GM23338 (cell line): ENCODE results near the gene GPHN. TPM values are rescaled to one million over a fixed set of nuclear protein-coding genes. Genes with fewer than 3 reads are reported as not detected.

Experiments
- ATAC-seq: fragments of 200-7000 bp; cut with Tn5 transposase; 3 replicates; pipeline ENCODE4 v1.9.1; 2020
- DNase-seq: peaks from one replicate; pipeline ENCODE4 v3.0.0-alpha.2; 2015; ENCODE audit warnings: low spot score
- H2AFZ ChIP-seq: fragments of 200-600 bp; sonication (generic); 2 replicates; pipeline ENCODE4 v1.8.0; 2016; ENCODE audit warnings: antibody characterized with exemption, mild to moderate bottlenecking, moderate library complexity
- H3F3A ChIP-seq: fragments of 200-600 bp; sonication (generic); replicated peaks from 2 replicates; pipeline ENCODE4 v1.8.0; 2017; ENCODE audit warnings: antibody characterized with exemption, mixed run types, low read depth
- H3K27ac ChIP-seq: fragments of 200-600 bp; sonication (generic); 2 replicates; pipeline ENCODE4 v1.6.1; 2016; ENCODE audit warnings: low read depth
- H3K27me3 ChIP-seq: fragments of 200-600 bp; sonication (generic); 2 replicates; pipeline ENCODE4 v1.8.0; 2016; ENCODE audit warnings: mild to moderate bottlenecking, mixed run types, moderate library complexity; ENCODE audit not compliant: insufficient read depth
- H3K36me3 ChIP-seq: fragments of 200-600 bp; sonication (generic); 2 replicates; pipeline ENCODE4 v1.8.0; 2016; ENCODE audit warnings: mild to moderate bottlenecking; ENCODE audit not compliant: insufficient read depth
- H3K4me1 ChIP-seq: fragments of 200-600 bp; sonication (generic); 2 replicates; pipeline ENCODE4 v1.8.0; 2016; ENCODE audit warnings: mild to moderate bottlenecking, moderate library complexity; ENCODE audit not compliant: insufficient read depth
- H3K4me2 ChIP-seq: fragments of 200-600 bp; sonication (generic); 2 replicates; pipeline ENCODE4 v1.7.1; 2017; ENCODE audit warnings: mixed run types
- H3K4me3 ChIP-seq: fragments of 200-600 bp; sonication (generic); 2 replicates; pipeline ENCODE4 v1.6.1; 2016; ENCODE audit warnings: mixed run types
- H3K79me2 ChIP-seq: fragments of 200-600 bp; sonication (generic); replicated peaks from 2 replicates; pipeline ENCODE4 v1.8.0; 2017; ENCODE audit warnings: mild to moderate bottlenecking; ENCODE audit not compliant: insufficient read depth
- H3K9me2 ChIP-seq: fragments of 200-600 bp; sonication (generic); 2 replicates; pipeline ENCODE4 v1.8.0; 2017; ENCODE audit not compliant: insufficient read depth
- H4K20me1 ChIP-seq: fragments of 200-600 bp; sonication (generic); replicated peaks from 2 replicates; pipeline ENCODE4 v1.8.0; 2017; ENCODE audit warnings: mild to moderate bottlenecking; ENCODE audit not compliant: insufficient read depth
- H3K27ac Mint-ChIP-seq: 2 replicates; pipeline ENCODE4 v1.8.0; 2020; ENCODE audit warnings: inconsistent platforms, mild to moderate bottlenecking, moderate library complexity, mixed read lengths
- H3K27me3 Mint-ChIP-seq: 3 replicates; pipeline ENCODE4 v1.8.0; 2022; ENCODE audit warnings: low read depth, mild to moderate bottlenecking, moderate library complexity, mixed read lengths, inconsistent platforms; ENCODE audit not compliant: insufficient read depth, poor library complexity
- H3K36me3 Mint-ChIP-seq: 3 replicates; pipeline ENCODE4 v1.8.0; 2021; ENCODE audit warnings: low read depth, mild to moderate bottlenecking, inconsistent platforms, moderate library complexity, mixed read lengths
- H3K4me1 Mint-ChIP-seq: 3 replicates; pipeline ENCODE4 v1.8.0; 2020; ENCODE audit warnings: mild to moderate bottlenecking, inconsistent platforms, mixed read lengths
- H3K4me3 Mint-ChIP-seq: 3 replicates; pipeline ENCODE4 v1.8.0; 2021; ENCODE audit warnings: moderate library complexity, mild to moderate bottlenecking, inconsistent platforms, mixed read lengths
- H3K9me3 Mint-ChIP-seq: 3 replicates; pipeline ENCODE4 v1.8.0; 2020; ENCODE audit warnings: moderate library complexity, mild to moderate bottlenecking, inconsistent platforms, mixed read lengths
- CREB1 ChIP-seq: fragments of 250-450 bp; sonication (Bioruptor Pico); IDR thresholded peaks from 2 replicates; pipeline ENCODE4 v1.5.0; 2020; ENCODE audit warnings: low read depth, mild to moderate bottlenecking, moderate library complexity
- POLR2AphosphoS5 ChIP-seq: IDR thresholded peaks from 2 replicates; pipeline ENCODE4 v1.6.1; 2016; ENCODE audit warnings: antibody characterized with exemption, low read depth
- ZNF114 ChIP-seq: fragments of 250-450 bp; sonication (Bioruptor Pico); IDR thresholded peaks from 2 replicates; pipeline ENCODE4 v1.5.0; 2020; ENCODE audit warnings: mild to moderate bottlenecking, moderate library complexity
- long read RNA-seq: library from polyadenylated mRNA; unstranded; transcript quantifications from one replicate; pipeline ENCODE4 v2.0.0, GENCODE V29; 2020; ENCODE audit not compliant: unreplicated experiment
- polyA plus RNA-seq: library from polyadenylated mRNA; unstranded; fragments of >200 nt; fragmentation: Nextera tagmentation; extraction: Ambion mirVana; gene quantifications from 2 replicates; pipeline ENCODE4 v1.2.1, GENCODE V29; 2016
- total RNA-seq: library from RNA; depleted of rRNA; stranded (reverse); fragments of >200 nt; shearing (Covaris generic); gene quantifications from 2 replicates; pipeline ENCODE4 v1.2.3, GENCODE V29; 2014; rRNA removed
- TF ChIP-seq, protein P1 (sequence below), 2 experiments: fragments of 200-600 bp in 1 of 2; sonication (generic) in 1 of 2; conservative IDR thresholded peaks; 2 replicates each; pipeline versions ENCODE4 v1.5.1 to v1.6.1; 2016 to 2017; ENCODE audit warnings: antibody characterized with exemption in 2 of 2, low read depth in 2 of 2, mild to moderate bottlenecking in 2 of 2, moderate library complexity in 1 of 2
- TF ChIP-seq, protein P2 (sequence below): IDR thresholded peaks from one replicate; pipeline ENCODE4 v1.6.1; 2018; ENCODE audit warnings: antibody characterized with exemption; ENCODE audit not compliant: unreplicated experiment
- TF ChIP-seq, protein P3 (sequence below): IDR thresholded peaks from 2 replicates; pipeline ENCODE4 v1.6.1; 2016; ENCODE audit warnings: antibody characterized with exemption

GPHN gene
- total RNA-seq (13.7 and 17.6 TPM in 2 replicates), polyA plus RNA-seq (20.6 and 22.4 TPM in 2 replicates)
- long read RNA-seq, partial matches to known transcripts: 4 of 6 reads
- long read RNA-seq, other reads (novel, unspliced or antisense): 2 of 6 reads

GRCh38 chr14:66507722-66508546 is at the start of gene GPHN:
TSS of gene GPHN (plus strand) at chr14:66508147.
- no peaks in the 10 kb centered on the region for H3K9me2 ChIP-seq
- DNase-seq: peak; percentile 98
- peak; percentile 91 for ATAC-seq
- H3K4me2 ChIP-seq: peak within 1 kb of the TSS; percentile 93
- H3K79me2 ChIP-seq: peaks cover 41% of the 10 kb centered on the region
- TF ChIP-seq, protein P1, sequence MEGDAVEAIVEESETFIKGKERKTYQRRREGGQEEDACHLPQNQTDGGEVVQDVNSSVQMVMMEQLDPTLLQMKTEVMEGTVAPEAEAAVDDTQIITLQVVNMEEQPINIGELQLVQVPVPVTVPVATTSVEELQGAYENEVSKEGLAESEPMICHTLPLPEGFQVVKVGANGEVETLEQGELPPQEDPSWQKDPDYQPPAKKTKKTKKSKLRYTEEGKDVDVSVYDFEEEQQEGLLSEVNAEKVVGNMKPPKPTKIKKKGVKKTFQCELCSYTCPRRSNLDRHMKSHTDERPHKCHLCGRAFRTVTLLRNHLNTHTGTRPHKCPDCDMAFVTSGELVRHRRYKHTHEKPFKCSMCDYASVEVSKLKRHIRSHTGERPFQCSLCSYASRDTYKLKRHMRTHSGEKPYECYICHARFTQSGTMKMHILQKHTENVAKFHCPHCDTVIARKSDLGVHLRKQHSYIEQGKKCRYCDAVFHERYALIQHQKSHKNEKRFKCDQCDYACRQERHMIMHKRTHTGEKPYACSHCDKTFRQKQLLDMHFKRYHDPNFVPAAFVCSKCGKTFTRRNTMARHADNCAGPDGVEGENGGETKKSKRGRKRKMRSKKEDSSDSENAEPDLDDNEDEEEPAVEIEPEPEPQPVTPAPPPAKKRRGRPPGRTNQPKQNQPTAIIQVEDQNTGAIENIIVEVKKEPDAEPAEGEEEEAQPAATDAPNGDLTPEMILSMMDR (conservative IDR thresholded peaks at IDR 0.05; ENCODE audit: low read depth in 2 of 2): no peak
- TF ChIP-seq ZNF114 (CRISPR knock-in tag) (no peak), CREB1 (CRISPR knock-in tag) (peak; percentile 62), POLR2AphosphoS5 (peak; percentile 68)
- TF ChIP-seq, protein P2, sequence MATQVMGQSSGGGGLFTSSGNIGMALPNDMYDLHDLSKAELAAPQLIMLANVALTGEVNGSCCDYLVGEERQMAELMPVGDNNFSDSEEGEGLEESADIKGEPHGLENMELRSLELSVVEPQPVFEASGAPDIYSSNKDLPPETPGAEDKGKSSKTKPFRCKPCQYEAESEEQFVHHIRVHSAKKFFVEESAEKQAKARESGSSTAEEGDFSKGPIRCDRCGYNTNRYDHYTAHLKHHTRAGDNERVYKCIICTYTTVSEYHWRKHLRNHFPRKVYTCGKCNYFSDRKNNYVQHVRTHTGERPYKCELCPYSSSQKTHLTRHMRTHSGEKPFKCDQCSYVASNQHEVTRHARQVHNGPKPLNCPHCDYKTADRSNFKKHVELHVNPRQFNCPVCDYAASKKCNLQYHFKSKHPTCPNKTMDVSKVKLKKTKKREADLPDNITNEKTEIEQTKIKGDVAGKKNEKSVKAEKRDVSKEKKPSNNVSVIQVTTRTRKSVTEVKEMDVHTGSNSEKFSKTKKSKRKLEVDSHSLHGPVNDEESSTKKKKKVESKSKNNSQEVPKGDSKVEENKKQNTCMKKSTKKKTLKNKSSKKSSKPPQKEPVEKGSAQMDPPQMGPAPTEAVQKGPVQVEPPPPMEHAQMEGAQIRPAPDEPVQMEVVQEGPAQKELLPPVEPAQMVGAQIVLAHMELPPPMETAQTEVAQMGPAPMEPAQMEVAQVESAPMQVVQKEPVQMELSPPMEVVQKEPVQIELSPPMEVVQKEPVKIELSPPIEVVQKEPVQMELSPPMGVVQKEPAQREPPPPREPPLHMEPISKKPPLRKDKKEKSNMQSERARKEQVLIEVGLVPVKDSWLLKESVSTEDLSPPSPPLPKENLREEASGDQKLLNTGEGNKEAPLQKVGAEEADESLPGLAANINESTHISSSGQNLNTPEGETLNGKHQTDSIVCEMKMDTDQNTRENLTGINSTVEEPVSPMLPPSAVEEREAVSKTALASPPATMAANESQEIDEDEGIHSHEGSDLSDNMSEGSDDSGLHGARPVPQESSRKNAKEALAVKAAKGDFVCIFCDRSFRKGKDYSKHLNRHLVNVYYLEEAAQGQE: peak; percentile 12
- TF ChIP-seq, protein P3, sequence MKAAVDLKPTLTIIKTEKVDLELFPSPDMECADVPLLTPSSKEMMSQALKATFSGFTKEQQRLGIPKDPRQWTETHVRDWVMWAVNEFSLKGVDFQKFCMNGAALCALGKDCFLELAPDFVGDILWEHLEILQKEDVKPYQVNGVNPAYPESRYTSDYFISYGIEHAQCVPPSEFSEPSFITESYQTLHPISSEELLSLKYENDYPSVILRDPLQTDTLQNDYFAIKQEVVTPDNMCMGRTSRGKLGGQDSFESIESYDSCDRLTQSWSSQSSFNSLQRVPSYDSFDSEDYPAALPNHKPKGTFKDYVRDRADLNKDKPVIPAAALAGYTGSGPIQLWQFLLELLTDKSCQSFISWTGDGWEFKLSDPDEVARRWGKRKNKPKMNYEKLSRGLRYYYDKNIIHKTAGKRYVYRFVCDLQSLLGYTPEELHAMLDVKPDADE: 0 out of 2 replicates have a peak, but pooled peaks have one; percentile 9
- H2AFZ ChIP-seq: peak within 1 kb of the TSS; percentile 96
- Mint-ChIP-seq H3K4me3 (peak within 1 kb of the TSS; percentile 85), H3K4me1 (peaks cover 9% of the 10 kb centered on the region), H3K36me3 (no peaks in the 10 kb centered on the region; the same call in 2 of the 3 replicates), H3K9me3 (no peaks in the 10 kb centered on the region), H3K27ac (peak within 1 kb of the TSS; percentile 89), H3K27me3 (peaks cover 27% of the 10 kb centered on the region)
- peak within 1 kb of the TSS; percentile 87 for H3K27ac ChIP-seq
- peaks cover 12% of the 10 kb centered on the region for H3K4me1 ChIP-seq
- peaks cover 5% of the 10 kb centered on the region for H3F3A ChIP-seq
- H3K27me3 ChIP-seq: peaks cover 19% of the 10 kb centered on the region
- H3K36me3 ChIP-seq: no peaks in the 10 kb centered on the region
- peak within 1 kb of the TSS; percentile 91 for H3K4me3 ChIP-seq
- H4K20me1 ChIP-seq: peaks cover 18% of the 10 kb centered on the region; the same call in 1 of the 2 replicates

DNA sequence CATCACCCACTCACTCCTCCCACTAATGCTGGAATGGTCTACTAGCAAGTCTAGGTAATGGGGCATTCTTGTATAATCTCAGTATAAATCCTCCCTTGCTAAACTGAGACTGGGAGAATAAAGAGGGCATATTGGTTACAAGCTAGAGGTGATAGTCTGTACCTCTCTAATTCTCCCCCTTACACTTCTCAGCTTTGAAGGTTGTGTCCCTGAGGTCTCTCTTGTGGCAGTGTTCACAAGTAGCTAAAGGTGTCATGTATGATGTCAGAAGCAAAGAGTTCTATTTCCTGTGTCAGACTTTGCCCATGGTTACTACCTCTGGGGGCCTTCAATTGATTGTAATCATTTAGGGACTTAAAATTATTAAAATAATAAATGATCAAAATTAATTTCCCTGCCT is 48.3 kb upstream of the GPHN start:
- no peaks in the 10 kb centered on the region for H3K27me3 Mint-ChIP-seq
- H3K9me3 Mint-ChIP-seq: peaks cover 5% of the 10 kb centered on the region
- Histone ChIP-seq H3K27me3 (no peaks in the 10 kb centered on the region), H3K4me2 (no peak overlapping the region), H3K36me3 (no peaks in the 10 kb centered on the region), H3K9me2 (0 out of 2 replicates have a peak, but pooled peaks cover 2% of the 10 kb centered on the region), H2AFZ (no peak overlapping the region), H3K79me2 (no peaks in the 10 kb centered on the region), H3K4me1 (no peaks in the 10 kb centered on the region), H4K20me1 (no peaks in the 10 kb centered on the region), H3F3A (no peaks in the 10 kb centered on the region), H3K27ac (no peak overlapping the region), H3K4me3 (no peak overlapping the region)
- H3K4me1 Mint-ChIP-seq: no peaks in the 10 kb centered on the region
- DNase-seq (no peak), ATAC-seq (no peak)
- no peak overlapping the region for H3K4me3 Mint-ChIP-seq
- no peak overlapping the region for H3K27ac Mint-ChIP-seq
- peaks cover 5% of the 10 kb centered on the region; the same call in 1 of the 3 replicates for H3K36me3 Mint-ChIP-seq
